ENCODE results near the gene WDR88.

WDR88 gene

GRCh38 chr19:33168528-33168927 lies 36.6 kb downstream of the WDR88 start:
- TF ChIP-seq SIN3A (IDR thresholded peaks at IDR 0.05; ENCODE audit: borderline replicate concordance, insufficient read depth, low read length) (no peak), REST (IDR thresholded peaks at IDR 0.05; ENCODE audit: insufficient read depth in 1 of 2, low read depth in 2 of 2, low read length in 2 of 2) (no peak), POLR2AphosphoS5 (IDR thresholded peaks at IDR 0.05; ENCODE audit: low read depth, low read length) (no peak), FOXP2 (optimal IDR thresholded peaks at IDR 0.05; ENCODE audit: borderline replicate concordance, extremely low read depth, extremely low read length, insufficient read depth) (no peak), TAF1 (IDR thresholded peaks at IDR 0.05; ENCODE audit: borderline replicate concordance, insufficient read depth, low read length) (no peak)

- TF ChIP-seq POLR2AphosphoS5 (IDR thresholded peaks at IDR 0.05; ENCODE audit: low read depth, low read length) (no peak), REST (IDR thresholded peaks at IDR 0.05; ENCODE audit: insufficient read depth in 1 of 2, low read depth in 2 of 2, low read length in 2 of 2) (no peak), FOXP2 (optimal IDR thresholded peaks at IDR 0.05; ENCODE audit: borderline replicate concordance, extremely low read depth, extremely low read length, insufficient read depth) (no peak), SIN3A (IDR thresholded peaks at IDR 0.05; ENCODE audit: borderline replicate concordance, insufficient read depth, low read length) (no peak), TAF1 (IDR thresholded peaks at IDR 0.05; ENCODE audit: borderline replicate concordance, insufficient read depth, low read length) (no peak)
These were observed 39.4 kb downstream of the WDR88 start for GRCh38 chr19:33171222-33171795.

- TF ChIP-seq SIN3A (IDR thresholded peaks at IDR 0.05; ENCODE audit: borderline replicate concordance, insufficient read depth, low read length), result no peak
- TF ChIP-seq TAF1 (IDR thresholded peaks at IDR 0.05; ENCODE audit: borderline replicate concordance, insufficient read depth, low read length), result no peak
These were observed 40.0 kb downstream of the WDR88 start for GRCh38 chr19:33171916-33172359.

- no peak for TF ChIP-seq REST (IDR thresholded peaks at IDR 0.05; ENCODE audit: insufficient read depth in 1 of 2, low read depth in 2 of 2, low read length in 2 of 2)
- no peak for TF ChIP-seq TAF1 (IDR thresholded peaks at IDR 0.05; ENCODE audit: borderline replicate concordance, insufficient read depth, low read length)
- TF ChIP-seq SIN3A (IDR thresholded peaks at IDR 0.05; ENCODE audit: borderline replicate concordance, insufficient read depth, low read length), result no peak
- no peak for TF ChIP-seq POLR2AphosphoS5 (IDR thresholded peaks at IDR 0.05; ENCODE audit: low read depth, low read length)
- no peak for TF ChIP-seq FOXP2 (optimal IDR thresholded peaks at IDR 0.05; ENCODE audit: borderline replicate concordance, extremely low read depth, extremely low read length, insufficient read depth)
These were observed 42.3 kb downstream of the WDR88 start for GRCh38 chr19:33174186-33174585.

- TF ChIP-seq REST (IDR thresholded peaks at IDR 0.05; ENCODE audit: insufficient read depth in 1 of 2, low read depth in 2 of 2, low read length in 2 of 2) (no peak), TAF1 (IDR thresholded peaks at IDR 0.05; ENCODE audit: borderline replicate concordance, insufficient read depth, low read length) (no peak), SIN3A (IDR thresholded peaks at IDR 0.05; ENCODE audit: borderline replicate concordance, insufficient read depth, low read length) (no peak), FOXP2 (optimal IDR thresholded peaks at IDR 0.05; ENCODE audit: borderline replicate concordance, extremely low read depth, extremely low read length, insufficient read depth) (no peak), POLR2AphosphoS5 (IDR thresholded peaks at IDR 0.05; ENCODE audit: low read depth, low read length) (no peak)
These were observed 43.4 kb downstream of the WDR88 start for GRCh38 chr19:33175156-33175782.
